Stimulated activated CD8-positive, alpha-beta memory T cell treated with anti-CD3 and anti-CD28 coated beads, Interleukin-7, amount 100 ng/mL, for 24 hours (primary cell): ENCODE results near the gene ZNF414.

Experiments
- DNase-seq: peaks from one replicate; pipeline ENCODE4 v3.0.0-alpha.2; 2020; ENCODE audit warnings: low read depth

ZNF414 gene

DNA sequence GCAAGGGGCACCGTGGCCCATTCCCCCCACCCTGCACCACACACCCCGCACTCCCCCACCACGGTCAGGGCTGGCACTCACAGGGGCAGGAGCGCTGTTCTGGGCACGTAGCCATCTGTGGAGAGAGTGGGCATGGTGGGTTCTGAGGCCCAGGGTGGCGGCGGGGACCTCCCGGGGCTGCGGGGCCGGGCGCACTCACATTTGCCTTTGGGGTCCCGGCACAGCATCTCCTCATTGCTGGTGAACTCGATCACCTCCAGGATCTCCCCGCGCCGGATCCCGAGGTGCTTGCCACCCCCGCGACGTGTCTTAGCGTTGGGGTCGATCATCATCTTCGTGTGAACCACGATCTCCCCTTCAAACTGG, 23.6 kb downstream of the ZNF414 start:
- DNase-seq, result no peak

DNA sequence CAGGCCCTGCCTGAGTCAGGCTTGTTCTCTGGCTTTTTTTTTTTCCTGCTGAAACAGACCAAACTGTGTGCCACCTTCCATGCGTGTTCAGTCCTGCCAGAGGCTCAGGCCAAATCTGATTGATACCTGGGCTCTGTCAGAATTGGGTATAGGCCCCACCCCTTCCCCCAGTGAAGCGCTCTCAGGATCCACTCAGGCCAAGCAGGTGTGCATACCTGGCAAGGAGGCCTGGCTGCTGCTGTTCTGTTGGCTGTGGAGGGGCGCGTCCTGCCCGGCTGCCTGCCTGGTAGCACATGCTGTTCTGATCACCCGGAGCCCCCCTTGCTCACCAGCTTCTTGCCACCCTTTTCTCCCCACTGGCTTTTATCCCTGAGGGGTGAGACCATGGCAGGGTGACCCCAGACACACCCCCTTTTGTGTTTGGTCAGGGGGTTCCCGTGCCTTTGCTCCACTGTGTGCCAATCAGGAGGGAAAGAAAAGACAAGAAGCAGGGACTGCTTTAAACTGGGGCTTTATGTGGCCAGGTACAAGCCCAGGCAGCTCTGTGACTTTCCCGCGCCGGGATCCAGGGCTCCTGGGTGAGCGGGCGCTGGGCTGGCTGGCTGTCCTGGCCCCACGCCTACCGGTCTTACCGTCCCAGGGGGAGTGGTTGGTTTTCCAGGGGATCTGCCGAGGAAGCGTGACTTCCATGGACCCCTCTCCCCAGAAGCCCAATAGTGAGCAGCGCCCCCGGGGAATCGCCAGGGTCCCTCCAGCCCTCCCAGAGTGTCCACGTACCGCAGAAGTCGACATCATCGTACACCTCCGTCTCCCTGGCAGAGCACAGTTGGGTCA, 24.2 kb downstream of the ZNF414 start:
- DNase-seq, result no peak

DNA sequence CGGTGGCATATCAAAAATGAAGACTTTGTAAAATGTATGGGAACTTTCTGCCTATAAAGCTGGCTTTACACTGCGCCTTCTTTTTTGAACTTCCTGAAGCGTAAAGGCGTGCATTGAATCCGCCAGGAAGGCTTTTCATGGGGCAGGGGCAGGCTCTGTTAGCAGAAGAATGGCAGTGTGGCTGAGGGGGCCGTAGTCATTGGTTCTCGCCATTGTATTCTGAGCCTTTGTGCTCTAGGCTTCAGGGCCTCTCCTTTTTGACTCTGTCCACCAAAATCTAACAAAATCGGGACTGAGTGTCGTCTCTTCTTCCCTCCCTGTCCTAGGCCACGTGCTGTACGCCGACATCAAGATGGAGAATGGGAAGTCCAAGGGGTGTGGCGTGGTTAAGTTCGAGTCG, 25.6 kb downstream of the ZNF414 start:
- DNase-seq, result no peak

- no peak for DNase-seq
Observed at GRCh38 chr19:8487137-8487851, 26.7 kb downstream of the ZNF414 start.

DNA sequence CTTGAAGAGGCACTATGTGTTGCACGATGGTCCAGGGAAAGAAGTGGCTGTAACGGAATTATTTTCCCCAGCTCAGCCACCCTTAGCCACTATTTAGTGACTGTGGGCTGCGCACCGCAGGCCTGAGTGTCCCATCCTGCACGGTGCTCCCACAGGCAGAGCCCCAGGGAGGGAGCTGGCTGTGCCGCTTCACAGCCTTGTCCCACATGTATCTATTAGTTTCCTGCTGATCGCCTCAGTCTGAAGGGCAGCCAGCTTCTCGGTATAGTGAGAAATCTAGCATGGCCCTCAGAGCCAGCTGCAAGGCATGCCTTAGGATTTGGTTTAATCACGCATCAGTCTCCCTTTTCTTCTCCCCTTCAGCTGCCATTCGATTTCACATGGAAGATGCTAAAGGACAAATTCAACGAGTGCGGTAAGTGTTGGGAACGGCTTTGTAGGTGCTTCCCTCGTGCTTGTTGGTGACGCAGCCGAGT, 27.3 kb downstream of the ZNF414 start:
- DNase-seq, result no peak

- DNase-seq, result no peak
Observed at GRCh38 chr19:8485561-8486371, 28.2 kb downstream of the ZNF414 start.

GRCh38 chr19:8484331-8484894, 29.6 kb downstream of the ZNF414 start:
- no peak for DNase-seq

DNA sequence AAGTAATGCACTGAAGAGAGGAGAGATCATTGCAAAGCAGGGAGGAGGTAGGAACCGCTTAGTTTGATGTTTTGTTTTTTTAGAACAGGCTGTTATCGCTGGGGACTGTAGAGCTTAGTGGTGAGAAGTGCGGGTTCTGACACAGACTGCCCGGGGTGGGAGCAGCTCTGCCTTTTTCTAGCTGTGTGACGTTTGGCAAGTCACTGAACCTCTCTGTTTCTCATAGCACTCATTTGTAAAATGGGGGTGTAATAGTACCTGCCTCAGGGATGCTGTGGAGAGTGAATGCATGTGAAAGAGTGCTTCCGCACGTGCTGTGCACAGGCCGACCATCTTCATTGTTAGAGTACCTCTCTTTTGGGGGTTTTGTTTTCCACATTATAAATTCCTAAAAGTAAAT, 30.8 kb downstream of the ZNF414 start:
- no peak for DNase-seq

GRCh38 chr19:8482696-8483095, 31.3 kb downstream of the ZNF414 start:
- DNase-seq, result no peak

- DNase-seq, result no peak
Observed at GRCh38 chr19:8481616-8482015, 32.4 kb downstream of the ZNF414 start.

GRCh38 chr19:8481201-8481600, 32.8 kb downstream of the ZNF414 start:
- DNase-seq, result no peak

GRCh38 chr19:8478598-8478997, 35.4 kb downstream of the ZNF414 start:
- no peak for DNase-seq

DNA sequence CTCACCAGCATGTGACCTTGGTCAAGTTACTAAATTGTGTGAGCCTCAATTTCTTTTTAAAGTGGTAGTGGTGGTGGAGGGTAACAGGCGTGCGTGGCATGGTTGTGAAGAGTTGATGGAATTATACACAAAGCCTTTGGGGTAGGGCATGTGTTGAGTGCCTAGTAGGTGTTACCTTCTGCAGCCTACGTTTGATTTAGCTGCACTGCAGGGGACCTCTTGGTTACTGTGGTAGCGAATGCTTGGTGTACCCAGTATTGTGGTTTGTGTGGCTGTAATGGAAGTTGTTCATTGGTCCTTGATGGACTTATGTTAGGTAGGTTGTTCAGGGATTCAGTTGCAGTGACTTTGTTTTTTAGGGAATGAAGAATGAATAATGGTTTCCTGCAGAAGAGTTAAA, 36.1 kb downstream of the ZNF414 start:
- no peak for DNase-seq

DNA sequence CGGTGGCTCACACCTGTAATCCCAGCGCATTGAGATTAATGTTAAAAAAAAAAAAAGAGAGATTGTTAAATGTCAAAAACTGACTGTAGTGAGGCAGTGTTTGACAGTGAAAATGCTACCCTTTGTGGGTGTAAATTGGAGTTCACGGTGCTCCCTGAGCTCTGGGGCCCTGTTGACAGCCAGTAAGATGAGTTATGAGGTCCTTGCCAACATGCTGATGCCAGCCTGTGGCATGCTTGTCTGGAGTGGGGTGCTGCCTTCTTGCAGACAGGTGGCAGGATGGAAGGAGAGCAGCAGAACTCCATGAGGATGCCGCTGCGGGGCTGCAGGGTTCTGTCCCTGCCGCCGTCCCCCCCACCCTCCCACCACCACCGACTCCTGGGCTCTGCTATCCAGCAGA, 37.4 kb downstream of the ZNF414 start:
- DNase-seq, result no peak

GRCh38 chr19:8475005-8475404, 39.0 kb downstream of the ZNF414 start:
- no peak for DNase-seq

DNA sequence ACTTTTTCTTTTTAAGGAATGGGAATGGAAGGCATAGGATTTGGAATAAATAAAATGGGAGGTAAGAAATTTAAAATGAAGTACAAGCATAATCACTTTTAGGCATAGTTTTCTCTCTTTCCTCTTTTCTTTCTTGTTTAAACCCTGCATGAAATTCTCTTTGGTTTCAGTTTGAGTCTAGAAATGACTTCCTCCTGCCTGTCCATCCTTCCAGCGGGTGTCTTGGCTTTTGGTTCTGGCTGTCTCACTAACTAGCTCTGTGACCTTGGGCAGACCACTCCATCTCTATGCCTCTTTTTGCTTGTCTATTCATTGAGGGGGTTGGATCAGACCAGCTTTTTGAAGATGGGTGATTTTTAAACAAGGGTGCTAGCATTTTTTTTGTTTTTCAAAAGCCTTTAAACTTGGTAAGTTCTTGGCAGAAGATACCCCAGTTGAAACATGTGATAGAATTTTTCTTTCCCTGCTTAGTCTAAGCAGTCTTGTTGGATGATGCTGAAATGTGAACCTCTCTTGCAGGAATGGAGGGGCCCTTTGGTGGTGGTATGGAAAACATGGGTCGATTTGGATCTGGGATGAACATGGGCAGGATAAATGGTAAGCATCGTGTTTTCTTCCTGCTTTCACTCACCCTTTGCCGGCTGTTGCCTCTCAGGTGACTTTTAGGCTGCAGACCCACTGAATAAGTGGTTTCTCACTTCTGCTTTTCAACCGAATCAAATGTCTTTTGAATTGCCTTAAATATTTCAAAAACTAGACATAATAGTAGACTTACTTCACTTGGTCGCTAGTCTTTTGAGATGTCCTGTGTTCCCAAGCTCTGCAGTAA, 40.1 kb downstream of the ZNF414 start:
- no peak for DNase-seq

DNA sequence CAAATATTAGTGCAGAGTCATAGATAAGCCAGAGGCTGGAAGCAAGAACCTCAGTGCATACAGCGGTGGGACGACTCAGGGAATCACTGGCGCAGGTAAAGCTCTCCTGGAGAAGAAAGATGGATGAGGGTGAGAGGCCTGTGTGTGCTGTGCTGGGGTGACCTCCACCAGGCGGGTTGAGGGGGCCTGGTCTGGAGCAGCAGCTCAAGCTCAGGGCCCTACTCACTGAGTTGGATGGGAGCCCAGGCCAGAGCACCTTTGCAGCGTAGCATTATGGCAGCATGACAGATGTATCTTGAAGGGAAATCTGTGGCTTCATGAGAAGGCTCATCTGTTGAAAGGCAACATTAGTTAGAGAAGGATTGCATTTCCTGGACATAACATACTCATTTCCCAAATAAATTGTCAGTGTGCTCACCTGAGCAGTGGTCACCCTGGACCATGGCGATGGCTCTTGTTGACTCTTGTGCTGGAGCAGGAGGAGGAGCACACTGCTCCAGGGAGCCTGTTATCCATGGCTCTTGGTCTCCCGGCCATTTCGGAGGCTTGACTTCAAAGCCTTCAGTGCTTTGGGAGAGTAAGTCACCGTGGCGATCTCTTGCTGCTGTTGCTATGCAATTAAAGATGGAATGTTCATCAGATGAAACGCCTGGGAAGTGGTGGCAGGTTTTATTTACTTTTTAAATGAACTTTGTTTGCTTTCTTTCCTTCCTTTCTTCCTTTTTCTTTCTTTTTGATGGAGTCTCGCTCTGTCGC, 44.2 kb downstream of the ZNF414 start:
- DNase-seq, result no peak

DNA sequence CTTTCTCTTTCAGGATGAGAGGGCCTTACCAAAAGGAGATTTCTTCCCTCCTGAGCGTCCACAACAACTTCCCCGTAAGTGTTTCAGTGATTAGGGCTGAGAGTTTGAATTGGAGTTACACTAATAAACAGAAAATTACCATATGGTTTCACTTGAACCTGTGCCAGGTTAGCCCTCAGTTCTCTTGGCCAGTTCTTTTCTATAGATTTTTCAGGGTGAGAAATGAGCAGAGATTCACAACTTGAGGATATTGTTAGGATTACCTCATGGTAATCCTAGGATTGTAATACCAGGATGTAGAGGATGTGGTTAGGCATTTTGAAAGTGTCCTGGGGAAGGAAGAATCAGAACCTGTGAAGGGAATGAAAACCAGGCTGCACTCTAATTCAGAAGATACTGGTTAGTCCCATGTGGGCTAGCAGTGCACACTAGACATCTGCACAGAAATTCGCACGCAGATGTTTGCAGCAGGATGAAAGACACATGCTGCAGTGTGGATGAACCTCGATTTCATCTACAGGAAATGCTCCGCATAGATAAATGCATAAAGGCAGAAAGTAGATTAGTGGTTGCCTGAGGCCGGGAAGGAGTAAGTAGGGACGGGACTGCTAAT, 45.1 kb downstream of the ZNF414 start:
- no peak for DNase-seq

DNA sequence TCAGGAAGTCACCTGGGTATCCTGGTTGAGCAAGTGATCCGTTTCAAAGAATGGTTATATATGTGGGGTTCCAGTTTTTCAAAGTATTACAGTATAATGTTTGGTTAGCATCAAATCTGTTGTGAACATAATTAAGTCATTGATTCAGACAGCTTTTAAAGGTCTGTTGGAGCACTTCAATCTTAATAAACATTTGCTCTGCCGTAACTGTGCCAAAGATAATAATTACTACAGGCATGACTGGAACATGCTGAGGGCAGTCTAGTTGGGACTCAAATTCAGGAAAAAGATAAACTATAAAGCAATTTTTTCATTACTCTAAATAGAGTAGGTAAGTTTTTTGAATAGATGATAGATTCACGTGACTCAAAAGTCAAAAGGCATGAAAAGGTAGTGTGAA, 45.8 kb downstream of the ZNF414 start:
- DNase-seq, result no peak

- DNase-seq, result no peak
Observed at GRCh38 chr19:8466018-8466417, 47.9 kb downstream of the ZNF414 start.
